ENCODE data around the gene OR4C45. TPM values are rescaled to one million over a fixed set of nuclear protein-coding genes. Genes with fewer than 3 reads are reported as not detected.
"Not testable (repeated sequence)": the region's sequence is repeated elsewhere in the genome, so short reads cannot be mapped to it uniquely, and the experiment has no call there.

OR4C45 gene
- polyA plus RNA-seq (2012; ENCODE audit: insufficient read depth, insufficient read length, low read depth), result not detected

DNA sequence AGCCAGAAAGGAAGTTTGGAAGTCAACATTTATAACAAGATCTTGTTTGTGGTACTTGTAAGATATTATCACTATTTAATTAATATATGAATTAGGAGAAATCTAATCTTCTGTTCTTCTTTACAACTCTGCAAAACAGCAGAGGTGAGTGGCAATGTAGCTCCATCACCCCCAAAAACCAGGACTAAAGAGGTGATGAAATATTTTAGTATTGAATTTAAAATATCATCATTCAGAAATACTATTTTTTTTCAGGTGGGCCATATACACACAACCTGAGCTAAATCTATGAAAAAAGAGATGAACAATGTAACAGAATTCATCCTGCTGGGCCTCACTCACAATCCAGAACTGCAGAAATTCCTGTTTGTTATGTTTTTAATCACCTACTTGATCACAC, at the start of gene OR4C45:
Gene OR4C45 (plus strand): TSS at position 301 of the 400 bp plus-strand sequence.
- no peak for DNase-seq
- Histone ChIP-seq H3K4me1 (no peaks in the 10 kb centered on the region), H3K4me3 (ENCODE audit: low read depth, low read length) (no peak within 1 kb of the TSS), H3K27me3 (no peaks in the 10 kb centered on the region), H3K9me3 (no peaks in the 10 kb centered on the region), H3K36me3 (no peaks in the 10 kb centered on the region)
- TF ChIP-seq, protein P1, sequence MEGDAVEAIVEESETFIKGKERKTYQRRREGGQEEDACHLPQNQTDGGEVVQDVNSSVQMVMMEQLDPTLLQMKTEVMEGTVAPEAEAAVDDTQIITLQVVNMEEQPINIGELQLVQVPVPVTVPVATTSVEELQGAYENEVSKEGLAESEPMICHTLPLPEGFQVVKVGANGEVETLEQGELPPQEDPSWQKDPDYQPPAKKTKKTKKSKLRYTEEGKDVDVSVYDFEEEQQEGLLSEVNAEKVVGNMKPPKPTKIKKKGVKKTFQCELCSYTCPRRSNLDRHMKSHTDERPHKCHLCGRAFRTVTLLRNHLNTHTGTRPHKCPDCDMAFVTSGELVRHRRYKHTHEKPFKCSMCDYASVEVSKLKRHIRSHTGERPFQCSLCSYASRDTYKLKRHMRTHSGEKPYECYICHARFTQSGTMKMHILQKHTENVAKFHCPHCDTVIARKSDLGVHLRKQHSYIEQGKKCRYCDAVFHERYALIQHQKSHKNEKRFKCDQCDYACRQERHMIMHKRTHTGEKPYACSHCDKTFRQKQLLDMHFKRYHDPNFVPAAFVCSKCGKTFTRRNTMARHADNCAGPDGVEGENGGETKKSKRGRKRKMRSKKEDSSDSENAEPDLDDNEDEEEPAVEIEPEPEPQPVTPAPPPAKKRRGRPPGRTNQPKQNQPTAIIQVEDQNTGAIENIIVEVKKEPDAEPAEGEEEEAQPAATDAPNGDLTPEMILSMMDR (IDR thresholded peaks at IDR 0.05; ENCODE audit: low read depth, low read length), result no peak

DNA sequence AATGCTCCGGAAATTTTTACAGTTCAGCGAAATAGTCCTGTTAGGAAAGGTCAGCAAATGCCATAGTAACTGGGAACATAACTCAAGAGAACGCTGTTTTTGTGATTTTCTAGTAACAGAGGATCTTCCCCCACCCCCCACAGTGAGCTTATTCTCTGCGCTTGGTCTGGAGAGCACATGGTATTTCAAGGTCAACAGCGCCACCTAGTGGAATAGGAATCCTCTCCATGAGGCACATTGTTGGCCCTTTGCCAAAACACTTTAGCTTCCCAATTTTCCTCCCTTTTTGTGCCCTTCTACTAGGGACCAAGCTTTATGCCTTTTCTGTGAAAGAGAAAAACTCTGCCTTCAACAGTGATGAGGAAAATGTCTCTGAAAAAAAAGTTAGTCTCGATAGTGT, 37.1 kb upstream of the OR4C45 start:
- H3K4me3 ChIP-seq (ENCODE audit: low read depth, low read length), result no peak overlapping the region
- H3K36me3 ChIP-seq, result no peaks in the 10 kb centered on the region
- no peaks in the 10 kb centered on the region for H3K4me1 ChIP-seq
- TF ChIP-seq, protein P1 (IDR thresholded peaks at IDR 0.05; ENCODE audit: low read depth, low read length), result peak; percentile 60
- no peaks in the 10 kb centered on the region for H3K9me3 ChIP-seq
- DNase-seq, result peak; percentile 71
- H3K27me3 ChIP-seq, result no peaks in the 10 kb centered on the region

DNA sequence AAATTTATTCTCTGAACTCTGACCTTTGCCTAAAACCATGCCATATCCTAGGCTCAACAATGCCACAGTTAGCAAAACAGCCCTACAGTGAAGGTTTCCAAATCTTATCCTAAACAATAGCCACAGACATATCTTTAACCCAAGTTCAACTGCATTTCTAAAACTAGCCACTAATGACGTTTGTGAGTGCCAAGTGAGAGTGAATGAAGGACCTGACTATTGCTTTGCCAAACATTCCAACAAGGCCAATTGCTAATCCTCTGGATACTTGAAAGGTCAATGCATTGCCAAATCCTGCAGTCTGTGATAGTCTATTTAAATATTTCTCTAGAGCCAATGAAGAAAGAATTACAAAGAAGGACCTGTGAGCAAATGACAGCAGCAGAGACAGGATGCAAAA, 2.5 kb upstream of the OR4C45 start:
- Histone ChIP-seq H3K4me3 (ENCODE audit: low read depth, low read length) (no peak overlapping the region), H3K9me3 (no peaks in the 10 kb centered on the region), H3K27me3 (no peaks in the 10 kb centered on the region), H3K4me1 (no peaks in the 10 kb centered on the region), H3K36me3 (no peaks in the 10 kb centered on the region)
- TF ChIP-seq, protein P1 (IDR thresholded peaks at IDR 0.05; ENCODE audit: low read depth, low read length), result no peak
- DNase-seq, result no peak

DNA sequence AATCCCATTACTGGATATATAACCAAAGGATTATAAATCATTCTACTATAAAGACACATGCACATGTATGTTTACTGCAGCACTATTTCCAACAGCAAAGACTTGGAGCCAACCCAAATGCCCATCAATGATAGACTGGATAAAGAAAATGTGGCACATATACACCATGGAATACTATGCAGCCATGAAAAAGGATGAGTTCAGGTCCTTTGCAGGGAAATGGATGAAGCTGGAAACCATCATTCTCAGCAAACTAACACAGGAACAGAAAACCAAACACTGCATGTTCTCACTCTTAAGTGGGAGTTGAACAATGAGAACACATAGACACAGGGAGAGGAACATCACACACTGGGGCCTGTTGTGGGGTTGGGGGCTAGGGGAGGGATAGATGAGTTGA, 3.6 kb downstream of the OR4C45 start:
- not testable (repeated sequence) for H3K4me1 ChIP-seq; H3K36me3 ChIP-seq; H3K4me3 ChIP-seq (ENCODE audit: low read depth, low read length); DNase-seq; H3K27me3 ChIP-seq; H3K9me3 ChIP-seq

DNA sequence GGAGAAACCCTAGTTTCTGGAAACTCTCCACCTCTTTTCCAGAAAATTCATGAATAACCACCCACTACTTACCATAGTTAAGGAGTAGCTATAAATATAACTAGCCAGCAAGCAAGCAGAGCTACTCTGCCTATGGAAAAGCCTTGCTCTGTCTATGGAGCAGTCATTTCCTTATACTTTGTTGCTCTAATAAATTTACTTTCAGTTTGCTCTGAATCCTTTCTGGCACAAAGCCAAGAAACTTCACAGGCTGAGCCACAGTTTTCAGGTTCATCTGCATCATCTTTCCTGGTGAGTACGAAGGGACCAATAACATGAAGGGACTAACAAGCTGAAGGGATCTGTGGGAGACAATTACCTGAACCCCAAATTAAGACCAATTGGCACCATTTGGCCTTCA, 4.6 kb downstream of the OR4C45 start:
- no peak for DNase-seq
- Histone ChIP-seq H3K27me3 (no peaks in the 10 kb centered on the region), H3K4me1 (no peaks in the 10 kb centered on the region), H3K4me3 (ENCODE audit: low read depth, low read length) (no peak overlapping the region), H3K9me3 (no peaks in the 10 kb centered on the region), H3K36me3 (no peaks in the 10 kb centered on the region)
- TF ChIP-seq, protein P1 (IDR thresholded peaks at IDR 0.05; ENCODE audit: low read depth, low read length), result no peak

DNA sequence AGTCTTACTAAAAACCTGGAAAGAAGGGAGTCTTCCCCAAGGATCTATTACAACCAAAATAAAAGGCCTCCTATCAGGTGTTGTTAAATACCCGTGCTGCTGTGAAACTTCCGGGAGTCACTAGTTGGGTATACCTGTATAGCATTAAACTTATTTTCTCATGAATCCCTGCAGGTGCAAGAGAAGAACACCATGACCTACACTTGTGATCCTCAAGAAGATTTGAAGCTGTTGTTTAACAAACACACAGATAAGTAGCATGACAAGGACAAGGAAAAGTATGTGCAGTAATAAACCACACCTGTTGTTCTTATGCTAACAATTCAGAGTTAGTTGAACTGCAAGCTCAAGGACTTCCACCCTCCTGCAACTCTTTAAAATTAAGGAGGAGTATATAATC, 12.0 kb downstream of the OR4C45 start:
- Histone ChIP-seq H3K27me3 (no peaks in the 10 kb centered on the region), H3K9me3 (no peaks in the 10 kb centered on the region), H3K4me3 (ENCODE audit: low read depth, low read length) (no peak overlapping the region), H3K36me3 (no peaks in the 10 kb centered on the region), H3K4me1 (no peaks in the 10 kb centered on the region)
- TF ChIP-seq, protein P1 (IDR thresholded peaks at IDR 0.05; ENCODE audit: low read depth, low read length), result no peak
- DNase-seq, result no peak

DNA sequence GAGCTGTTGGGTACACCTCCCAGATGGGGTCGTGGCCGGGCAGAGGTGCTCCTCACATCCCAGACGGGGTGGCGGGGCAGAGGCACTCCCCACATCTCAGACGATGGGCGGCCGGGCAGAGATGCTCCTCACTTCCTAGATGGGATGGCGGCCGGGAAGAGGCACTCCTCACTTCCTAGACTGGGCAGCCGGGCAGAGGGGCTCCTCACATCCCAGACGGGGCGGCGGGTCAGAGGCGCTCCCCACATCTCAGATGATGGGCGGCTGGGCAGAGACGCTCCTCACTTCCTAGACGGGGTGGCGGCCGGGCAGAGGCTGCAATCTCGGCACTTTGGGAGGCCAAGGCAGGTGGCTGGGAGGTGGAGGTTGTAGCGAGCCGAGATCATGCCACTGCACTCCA, 30.4 kb downstream of the OR4C45 start:
- not testable (repeated sequence) for H3K36me3 ChIP-seq; H3K9me3 ChIP-seq; H3K27me3 ChIP-seq; DNase-seq; H3K4me1 ChIP-seq; H3K4me3 ChIP-seq (ENCODE audit: low read depth, low read length)
